WTC11 (cell line): ENCODE results near the gene GPRC5C. TPM values are rescaled to one million over a fixed set of nuclear protein-coding genes. Genes with fewer than 3 reads are reported as not detected.

Source experiments
- ATAC-seq: fragments of 200-7000 bp; cut with Tn5 transposase; 2 replicates; pipeline ENCODE4 v1.10.0; 2021; ENCODE audit warnings: mild to moderate bottlenecking, moderate library complexity
- CTCF ChIA-PET: fragments of 300-600 bp; sonication (Branson Sonifier 250); formaldehyde crosslinking; loops from one replicate; lab custom pipeline; 2021; ENCODE audit warnings: antibody characterized with exemption; lab: Charles Lee
- POLR2A ChIA-PET: fragments of 350-600 bp; sonication (Branson Sonifier 250); formaldehyde crosslinking; loops from one replicate; lab custom pipeline; 2021; ENCODE audit warnings: antibody characterized with exemption; lab: Charles Lee
- DNase-seq: peaks from one replicate; pipeline ENCODE4 v3.0.0; 2021; ENCODE audit warnings: low spot score
- H3K27ac Mint-ChIP-seq: 2 replicates; pipeline ENCODE4 v1.8.0; 2021; ENCODE audit warnings: mixed read lengths
- H3K27me3 Mint-ChIP-seq: 2 replicates; pipeline ENCODE4 v1.8.0; 2021; ENCODE audit warnings: low read depth, mild to moderate bottlenecking, moderate library complexity, mixed read lengths
- H3K36me3 Mint-ChIP-seq: 2 replicates; pipeline ENCODE4 v1.8.0; 2021; ENCODE audit warnings: mixed read lengths
- H3K4me1 Mint-ChIP-seq: 2 replicates; pipeline ENCODE4 v1.8.0; 2022; ENCODE audit warnings: mixed read lengths
- H3K4me3 Mint-ChIP-seq: 2 replicates; pipeline ENCODE4 v1.8.0; 2021; ENCODE audit warnings: mild to moderate bottlenecking, moderate library complexity, mixed read lengths
- H3K9me3 Mint-ChIP-seq: 2 replicates; pipeline ENCODE4 v1.8.0; 2021; ENCODE audit warnings: mixed read lengths
- AR ChIP-seq: fragments of 250-450 bp; sonication (Bioruptor Pico); IDR thresholded peaks from 2 replicates; pipeline ENCODE4 v1.9.0; 2021; ENCODE audit warnings: mild to moderate bottlenecking
- ARID4B ChIP-seq: sonication (generic); formaldehyde crosslinking; IDR thresholded peaks from 2 replicates; pipeline ENCODE4 v1.8.0; 2023; ENCODE audit warnings: missing genetic modification reagents, mild to moderate bottlenecking, borderline replicate concordance
- E2F5 ChIP-seq: sonication (generic); formaldehyde crosslinking; IDR thresholded peaks from 2 replicates; pipeline ENCODE4 v1.8.1; 2022; ENCODE audit warnings: mild to moderate bottlenecking, moderate library complexity, missing genetic modification reagents
- ELF4 ChIP-seq: sonication (generic); formaldehyde crosslinking; IDR thresholded peaks from 2 replicates; pipeline ENCODE4 v1.8.1; 2022; ENCODE audit warnings: low read depth, mild to moderate bottlenecking, moderate library complexity, missing genetic modification reagents
- ERG ChIP-seq: fragments of 250-450 bp; sonication (Bioruptor Pico); IDR thresholded peaks from 2 replicates; pipeline ENCODE4 v1.8.0; 2021; ENCODE audit warnings: mild to moderate bottlenecking
- ETV6 ChIP-seq: sonication (generic); formaldehyde crosslinking; IDR thresholded peaks from 2 replicates; pipeline ENCODE4 v1.8.1; 2022; ENCODE audit warnings: mild to moderate bottlenecking, missing genetic modification reagents
- FOXK1 ChIP-seq: sonication (generic); formaldehyde crosslinking; IDR thresholded peaks from 2 replicates; pipeline ENCODE4 v1.8.0; 2022; ENCODE audit warnings: mild to moderate bottlenecking, moderate library complexity, missing genetic modification reagents
- GRHL2 ChIP-seq: fragments of 250-450 bp; sonication (Bioruptor Pico); IDR thresholded peaks from 2 replicates; pipeline ENCODE4 v1.8.0; 2022; ENCODE audit warnings: mild to moderate bottlenecking, moderate library complexity; ENCODE audit not compliant: insufficient replicate concordance, severe bottlenecking
- HMGA2 ChIP-seq: fragments of 250-450 bp; sonication (Bioruptor Pico); IDR thresholded peaks from 2 replicates; pipeline ENCODE4 v1.4.0; 2021; ENCODE audit warnings: mild to moderate bottlenecking, moderate library complexity
- IRF1 ChIP-seq: sonication (generic); formaldehyde crosslinking; IDR thresholded peaks from 2 replicates; pipeline ENCODE4 v1.8.0; 2023; ENCODE audit warnings: missing genetic modification reagents
- MYBL2 ChIP-seq: sonication (generic); formaldehyde crosslinking; IDR thresholded peaks from 2 replicates; pipeline ENCODE4 v1.8.1; 2023; ENCODE audit warnings: mild to moderate bottlenecking, moderate library complexity, missing genetic modification reagents
- NFATC4 ChIP-seq: fragments of 250-450 bp; sonication (Bioruptor Pico); IDR thresholded peaks from 2 replicates; pipeline ENCODE4 v1.9.0; 2021; ENCODE audit warnings: mild to moderate bottlenecking
- NR1H2 ChIP-seq: sonication (generic); formaldehyde crosslinking; IDR thresholded peaks from 2 replicates; pipeline ENCODE4 v1.9.0; 2021; ENCODE audit warnings: mild to moderate bottlenecking, moderate library complexity, missing genetic modification reagents
- NR2C2 ChIP-seq: sonication (generic); formaldehyde crosslinking; IDR thresholded peaks from 2 replicates; pipeline ENCODE4 v1.8.0; 2022; ENCODE audit warnings: mild to moderate bottlenecking, missing genetic modification reagents
- RELA ChIP-seq: sonication (generic); formaldehyde crosslinking; IDR thresholded peaks from 2 replicates; pipeline ENCODE4 v1.8.1; 2022; ENCODE audit warnings: missing genetic modification reagents, mild to moderate bottlenecking, borderline replicate concordance
- ZMAT4 ChIP-seq: fragments of 250-450 bp; sonication (Bioruptor Pico); IDR thresholded peaks from 2 replicates; pipeline ENCODE4 v1.9.0; 2021; ENCODE audit warnings: mild to moderate bottlenecking
- ZNF281 ChIP-seq: sonication (generic); formaldehyde crosslinking; IDR thresholded peaks from 2 replicates; pipeline ENCODE4 v1.8.0; 2023; ENCODE audit warnings: mild to moderate bottlenecking, missing genetic modification reagents
- total RNA-seq: library from RNA; stranded (reverse); gene quantifications from 3 replicates; pipeline ENCODE4 v1.2.3, GENCODE V29; 2021

Gene GPRC5C
- total RNA-seq, 1 experiment from 2014 or later, result 19.6 TPM

GRCh38 chr17:74450231-74450630, 18.3 kb downstream of the GPRC5C start:
- CTCF ChIA-PET, result interaction anchor here (1.1 to 9.1 kb wide), 2 partner anchors 14 to 47 kb away, joined by 3 to 151 read pairs; no protein-coding TSS in a partner anchor
- H3K9me3 Mint-ChIP-seq, result no peaks in the 10 kb centered on the region
- no peak overlapping the region for H3K27ac Mint-ChIP-seq
- DNase-seq, result no peak
- H3K27me3 Mint-ChIP-seq, result peaks cover 25% of the 10 kb centered on the region
- no peak overlapping the region for H3K4me3 Mint-ChIP-seq
- POLR2A ChIA-PET, result no interaction called here
- ATAC-seq, result no peak
- no peaks in the 10 kb centered on the region for H3K36me3 Mint-ChIP-seq
- TF ChIP-seq HMGA2 (CRISPR knock-in tag) (no peak), ELF4 (CRISPR knock-in tag) (no peak), NR2C2 (CRISPR knock-in tag) (no peak), NR1H2 (CRISPR knock-in tag) (no peak), ZNF281 (CRISPR knock-in tag) (no peak), GRHL2 (CRISPR knock-in tag) (no peak), ERG (CRISPR knock-in tag) (no peak), NFATC4 (CRISPR knock-in tag) (no peak), MYBL2 (CRISPR knock-in tag) (no peak), ZMAT4 (CRISPR knock-in tag) (no peak), ARID4B (CRISPR knock-in tag) (no peak), E2F5 (no peak), AR (CRISPR knock-in tag) (no peak), FOXK1 (CRISPR knock-in tag) (no peak), ETV6 (CRISPR knock-in tag) (no peak), RELA (CRISPR knock-in tag) (no peak), IRF1 (no peak)
- H3K4me1 Mint-ChIP-seq, result peaks cover 29% of the 10 kb centered on the region
